Urothelium cell line (cell line): Measurements from ENCODE around the gene OSBPL3.

Experiments
- DNase-seq: peaks from one replicate; pipeline ENCODE4 v3.0.0; 2011; ENCODE audit warnings: low spot score, mixed read lengths
- FAIRE-seq: peaks from 2 replicates; lab custom pipeline; 2011; peaks lifted over from hg19 to GRCh38; lab: Jason Lieb, UNC

Gene OSBPL3

GRCh38 chr7:24835643-24836042, 144.3 kb downstream of the OSBPL3 start:
- FAIRE-seq: no peak
- DNase-seq: no peak

DNA sequence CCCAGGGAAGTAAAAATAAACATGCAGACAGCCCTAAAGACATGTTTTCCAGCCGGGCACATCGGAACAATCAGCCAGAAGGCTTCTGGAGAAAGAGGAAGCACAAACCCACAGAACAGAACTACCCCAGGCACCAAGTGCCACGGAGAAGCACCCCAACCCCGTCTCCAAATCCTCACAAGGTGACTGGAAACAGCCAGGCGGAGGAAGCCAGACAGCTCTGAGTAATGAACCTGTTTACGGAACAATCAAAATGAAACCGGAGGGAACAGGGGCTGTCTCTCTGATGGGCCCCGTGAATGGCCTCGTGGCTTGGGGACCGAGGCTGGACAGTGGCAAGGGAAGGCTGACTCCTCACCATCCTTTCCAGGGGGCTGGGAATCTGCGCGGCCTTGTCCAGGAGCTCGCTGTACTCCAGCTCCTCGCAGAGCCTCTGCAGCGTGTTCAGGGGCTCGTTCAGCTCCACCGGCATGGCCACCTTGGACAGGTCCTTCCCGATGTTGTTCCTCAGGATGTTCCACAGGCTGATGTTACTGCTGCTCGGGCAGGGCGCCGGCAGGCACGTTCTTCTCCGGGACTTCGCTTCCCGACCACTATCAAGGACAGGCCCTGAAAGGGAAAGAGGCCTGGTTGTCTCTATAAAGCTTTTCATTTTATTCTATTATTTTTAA, 145.7 kb downstream of the OSBPL3 start:
- FAIRE-seq (no peak), DNase-seq (no peak)

DNA sequence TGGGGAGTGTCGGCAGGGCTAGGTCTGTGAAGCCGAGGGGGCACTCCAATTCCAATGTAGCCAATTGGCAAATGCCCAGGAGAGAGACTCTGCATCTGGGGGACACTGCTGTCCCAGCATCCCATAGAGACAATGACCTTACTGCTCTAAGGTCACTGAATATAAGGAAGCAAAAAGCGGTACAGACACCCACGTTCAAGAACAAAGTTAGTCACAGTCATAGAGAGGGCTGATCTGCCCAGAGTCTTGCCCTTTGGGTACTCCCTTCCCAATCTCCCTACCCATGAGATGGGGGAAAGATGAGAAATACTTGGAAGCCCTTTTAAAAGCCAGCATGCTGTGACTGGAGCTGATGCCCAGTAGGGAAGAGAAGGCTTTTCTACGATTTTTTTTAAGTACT, 146.4 kb downstream of the OSBPL3 start:
- FAIRE-seq (no peak), DNase-seq (no peak)

DNA sequence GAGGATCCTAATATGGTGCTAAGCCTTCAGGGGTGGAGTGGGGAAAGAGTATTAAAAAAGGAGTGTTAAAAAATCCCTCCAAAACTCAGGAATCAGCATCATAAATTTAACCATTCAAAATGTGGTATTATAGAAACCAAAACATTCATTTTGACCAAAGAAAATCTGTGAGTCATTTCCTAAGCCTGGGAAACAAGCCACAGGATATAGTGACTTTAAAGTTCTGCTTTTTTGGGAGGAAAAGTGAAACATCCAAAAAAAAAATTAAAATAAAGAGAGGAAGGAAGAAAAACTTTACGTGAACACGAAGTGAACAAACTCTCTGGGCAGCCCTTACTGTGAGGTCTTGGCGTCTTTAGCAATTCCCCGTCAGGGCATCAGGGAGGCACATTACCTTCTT, 148.7 kb downstream of the OSBPL3 start:
- DNase-seq (no peak), FAIRE-seq (no peak)

DNA sequence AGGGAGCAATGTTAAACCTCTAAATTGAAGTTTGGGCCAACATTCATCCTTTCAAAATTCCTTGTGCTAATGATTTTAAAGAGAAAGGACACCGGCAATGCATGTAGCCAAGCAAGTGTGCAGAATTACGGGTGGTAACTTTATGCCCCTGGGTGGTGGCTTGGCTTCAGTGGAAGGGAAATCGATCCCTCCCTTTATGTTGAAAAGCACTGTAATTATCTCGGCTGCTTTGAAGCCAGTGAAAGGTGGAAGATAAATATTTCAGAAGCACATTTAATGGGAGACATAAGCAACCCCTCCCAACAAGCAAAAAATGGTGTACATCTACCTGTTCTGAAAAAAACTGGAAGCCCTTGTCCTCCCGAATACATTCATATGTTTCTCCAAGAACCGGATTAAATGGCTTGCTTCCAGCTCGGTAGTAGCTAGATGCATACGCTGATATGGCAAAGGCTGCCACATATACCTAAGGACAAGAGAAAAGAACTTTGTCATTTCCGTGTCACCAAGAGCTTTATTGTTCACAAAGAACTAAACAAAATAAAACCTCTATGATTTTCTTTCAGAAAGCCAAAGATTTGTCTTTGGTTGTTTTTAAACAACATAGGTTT, 149.4 kb downstream of the OSBPL3 start:
- FAIRE-seq: no peak
- DNase-seq: no peak

DNA sequence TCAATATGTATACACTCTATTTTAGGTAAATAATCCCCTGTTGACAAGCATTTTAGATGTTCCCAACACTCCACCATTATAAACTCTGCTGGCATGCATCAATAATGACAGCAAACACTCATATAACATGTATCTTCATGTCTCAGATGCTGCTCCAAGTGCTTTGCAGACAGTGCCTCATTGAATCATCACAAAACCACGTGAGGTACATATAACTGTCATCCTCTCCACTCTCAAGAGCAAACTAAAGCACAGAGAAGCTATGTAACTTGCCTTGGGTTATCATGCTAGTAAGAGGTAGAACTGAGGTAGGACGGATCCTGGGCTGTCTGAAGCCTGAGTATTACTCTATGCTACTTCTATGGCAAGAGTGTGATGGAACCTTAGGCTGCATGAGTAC, 150.2 kb downstream of the OSBPL3 start:
- FAIRE-seq (no peak), DNase-seq (no peak)

- DNase-seq: no peak
- no peak for FAIRE-seq
Observed at GRCh38 chr7:24828891-24829661, 150.9 kb downstream of the OSBPL3 start.

GRCh38 chr7:24827589-24827988, 152.4 kb downstream of the OSBPL3 start:
- DNase-seq (no peak), FAIRE-seq (no peak)

- no peak for DNase-seq
- no peak for FAIRE-seq
Observed at GRCh38 chr7:24827027-24827426, 153.0 kb downstream of the OSBPL3 start.

- no peak for FAIRE-seq
- no peak for DNase-seq
Observed at GRCh38 chr7:24826662-24827020, 153.3 kb downstream of the OSBPL3 start.

GRCh38 chr7:24825931-24826661, 153.9 kb downstream of the OSBPL3 start:
- FAIRE-seq (no peak), DNase-seq (peak; percentile 92)

GRCh38 chr7:24825381-24825794, 154.6 kb downstream of the OSBPL3 start:
- DNase-seq: no peak
- FAIRE-seq: no peak

GRCh38 chr7:24824896-24825295, 155.1 kb downstream of the OSBPL3 start:
- FAIRE-seq (no peak), DNase-seq (no peak)

DNA sequence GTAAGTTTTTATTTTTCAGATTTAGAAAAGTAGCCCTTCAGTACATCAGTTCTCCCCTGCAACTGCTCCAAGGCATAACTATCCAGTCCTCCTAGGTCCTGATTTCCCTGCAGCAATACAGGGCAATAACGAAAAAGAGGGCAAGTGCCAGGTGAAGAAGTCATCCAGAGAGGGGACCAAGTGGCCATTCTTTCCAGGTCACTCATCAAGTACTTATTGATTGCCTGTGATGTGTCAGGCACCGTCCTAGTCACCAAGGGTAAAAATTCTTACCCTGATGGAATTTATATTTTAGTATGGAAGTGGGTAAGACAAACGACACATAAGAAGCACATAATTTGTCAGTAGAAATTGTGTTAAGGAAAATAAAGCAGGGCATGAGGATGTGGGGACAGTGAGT, 155.6 kb downstream of the OSBPL3 start:
- FAIRE-seq: no peak
- DNase-seq: no peak

DNA sequence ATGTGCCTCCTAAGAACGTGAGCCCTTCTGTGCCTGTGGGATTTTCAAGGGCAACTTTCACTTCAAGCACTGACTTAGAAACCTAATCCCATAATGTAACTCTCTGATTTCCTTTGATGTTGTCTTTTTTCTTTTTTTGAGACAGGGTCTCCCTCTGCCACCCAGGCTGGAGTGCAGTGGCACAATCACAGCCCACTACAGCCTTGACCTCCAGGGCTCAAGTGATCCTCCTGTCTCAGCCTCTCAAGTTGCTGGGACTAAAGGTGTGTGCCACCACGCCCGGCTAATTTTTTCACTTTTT, 158.3 kb downstream of the OSBPL3 start:
- FAIRE-seq (no peak), DNase-seq (no peak)

DNA sequence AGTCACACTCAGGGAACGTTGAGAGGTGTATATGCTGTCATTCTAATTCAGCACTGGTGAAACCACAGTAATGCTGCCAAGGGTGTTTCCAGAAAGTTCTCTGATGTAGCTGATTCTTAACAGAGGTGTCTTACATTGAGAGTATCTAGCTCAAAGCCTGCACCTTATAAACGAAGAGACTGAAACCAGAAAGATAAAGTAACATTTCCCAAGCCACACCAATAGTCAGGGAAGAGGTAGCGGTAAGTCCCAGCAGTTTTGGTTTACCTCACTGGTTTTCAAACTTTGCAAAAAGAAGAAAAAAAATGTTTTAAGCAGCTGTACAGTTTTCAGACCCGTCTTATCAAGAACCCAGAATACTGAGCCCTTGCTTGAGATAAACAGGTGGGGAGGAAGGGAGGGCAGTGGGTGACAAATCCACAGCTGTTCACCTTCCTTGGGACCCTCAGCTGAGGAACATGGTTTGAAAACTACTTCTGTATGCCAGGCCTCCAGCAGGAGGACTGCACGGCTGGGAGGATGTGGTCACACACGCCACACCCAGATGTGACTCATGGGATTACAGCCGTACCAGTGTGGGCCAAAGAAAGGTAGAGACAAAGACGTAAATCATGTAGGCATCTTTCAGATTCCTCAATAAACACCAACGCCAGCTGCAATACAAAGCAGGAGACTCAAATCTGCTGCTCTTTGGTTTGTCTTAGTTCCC, 158.8 kb downstream of the OSBPL3 start:
- DNase-seq (peak; percentile 95), FAIRE-seq (peak; percentile 98)

- FAIRE-seq: no peak
- no peak for DNase-seq
Observed at GRCh38 chr7:24820730-24821044, 159.3 kb downstream of the OSBPL3 start.

DNA sequence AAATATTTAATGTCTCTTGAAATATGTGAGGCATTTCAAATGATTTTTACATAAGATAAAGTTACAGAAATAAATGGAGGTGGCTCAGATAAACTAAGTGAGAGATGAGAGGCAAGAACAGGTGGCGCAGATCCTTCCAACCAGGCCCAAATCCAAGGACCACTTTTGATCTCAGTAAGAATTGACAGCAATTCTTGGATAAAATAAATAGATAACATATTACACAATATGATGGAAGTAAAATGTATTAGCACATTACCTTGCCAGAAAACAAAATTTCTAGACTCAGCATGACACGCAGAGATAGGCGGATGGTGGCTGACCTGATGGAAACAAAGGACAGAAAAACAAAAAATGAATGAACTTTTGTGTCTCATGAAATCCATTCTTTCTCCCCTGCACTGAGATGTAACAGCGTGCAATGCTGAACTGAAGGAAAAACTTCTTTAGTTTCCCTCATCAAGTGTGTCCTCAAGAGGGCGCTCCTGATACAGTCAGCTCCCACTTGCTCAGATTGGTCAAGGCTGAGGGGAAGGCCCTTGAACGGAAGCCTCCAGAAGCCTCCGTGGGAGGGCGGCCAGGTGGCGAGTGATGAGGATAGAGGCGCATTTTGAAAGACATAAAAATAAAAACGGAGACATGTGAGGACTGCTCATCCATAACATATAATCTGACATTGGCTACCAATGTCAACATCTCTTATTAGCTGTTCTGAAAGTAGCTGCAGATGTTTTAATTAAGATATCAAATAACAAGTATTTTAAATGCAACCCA, 159.9 kb downstream of the OSBPL3 start:
- DNase-seq (peak; percentile 81), FAIRE-seq (no peak)

GRCh38 chr7:24817339-24817738, 162.6 kb downstream of the OSBPL3 start:
- no peak for FAIRE-seq
- DNase-seq: no peak

- FAIRE-seq (no peak), DNase-seq (no peak)
Observed at GRCh38 chr7:24816868-24817267, 163.1 kb downstream of the OSBPL3 start.
